ENCODE data around the gene TMCC1. TPM values are rescaled to one million over a fixed set of nuclear protein-coding genes. Genes with fewer than 3 reads are reported as not detected.

Gene TMCC1
- polyA plus RNA-seq, 2 of the 4 experiments (the other 2 are of a cell fraction): 30.3 to 75.7 TPM

- no peak for TF ChIP-seq FOSL2 (IDR thresholded peaks at IDR 0.05)
- no peak for TF ChIP-seq FOSL2 (CRISPR knock-in tag; IDR thresholded peaks at IDR 0.05)
- TF ChIP-seq MYC (IDR thresholded peaks at IDR 0.05; ENCODE audit: borderline replicate concordance, low read length): no peak
- TF ChIP-seq BHLHE40 (IDR thresholded peaks at IDR 0.05; ENCODE audit: low read depth, low read length): no peak
- TF ChIP-seq ELK1 (IDR thresholded peaks at IDR 0.05; ENCODE audit: low read depth, low read length): no peak
Measured at GRCh38 chr3:129766135-129766534, 127.4 kb downstream of the TMCC1 start (continued).

- Histone ChIP-seq H3K27ac (no peak overlapping the region), H3K4me2 (peak overlapping the region; percentile 48; the same call in 2 of the 3 replicates), H3K4me1 (peaks cover 30% of the 10 kb centered on the region), H3K4me3 (no peak overlapping the region), H3K9me3 (no peaks in the 10 kb centered on the region)
- DNase-seq (ENCODE audit: low read depth in 1 of 2, low spot score in 1 of 2) (no peak), ATAC-seq (no peak), FAIRE-seq (no peak)
- POLR2A ChIA-PET: no interaction called here
- TF ChIP-seq FOSL2 (IDR thresholded peaks at IDR 0.05): no peak
- TF ChIP-seq FOSL2 (CRISPR knock-in tag; IDR thresholded peaks at IDR 0.05): no peak
- no peak for TF ChIP-seq HOXA7 (CRISPR knock-in tag; IDR thresholded peaks at IDR 0.05)
- TF ChIP-seq ESRRA (IDR thresholded peaks at IDR 0.05; ENCODE audit: borderline replicate concordance, low read length): no peak
- TF ChIP-seq JUN (IDR thresholded peaks at IDR 0.05): no peak
- TF ChIP-seq SREBF2 (IDR thresholded peaks at IDR 0.05): no peak
- no peak for TF ChIP-seq HES2 (IDR thresholded peaks at IDR 0.05)
- TF ChIP-seq HOXB13 (CRISPR knock-in tag; IDR thresholded peaks at IDR 0.05; ENCODE audit: low read depth): no peak
- no peak for TF ChIP-seq HDAC2 (IDR thresholded peaks at IDR 0.05)
- no peak for TF ChIP-seq TFCP2L1 (CRISPR knock-in tag; IDR thresholded peaks at IDR 0.05)
- no peak for TF ChIP-seq ZFP36 (IDR thresholded peaks at IDR 0.05; ENCODE audit: borderline replicate concordance, partially characterized antibody)
- no peak for TF ChIP-seq EHMT2 (IDR thresholded peaks at IDR 0.05; ENCODE audit: low read depth)
- TF ChIP-seq BCL3 (IDR thresholded peaks at IDR 0.05): no peak
- TF ChIP-seq MAFK (IDR thresholded peaks at IDR 0.05; ENCODE audit: partially characterized antibody): no peak
- TF ChIP-seq KDM5A (IDR thresholded peaks at IDR 0.05): no peak
- no peak for TF ChIP-seq ZSCAN20 (CRISPR knock-in tag; IDR thresholded peaks at IDR 0.05)
- TF ChIP-seq POLR2A (IDR thresholded peaks at IDR 0.05; ENCODE audit: low read length): no peak
- TF ChIP-seq GATA3 (IDR thresholded peaks at IDR 0.05; ENCODE audit: borderline replicate concordance): no peak
- TF ChIP-seq NPAS2 (CRISPR knock-in tag; IDR thresholded peaks at IDR 0.05; ENCODE audit: borderline replicate concordance): no peak
- TF ChIP-seq EP300 (IDR thresholded peaks at IDR 0.05): no peak
- TF ChIP-seq CHD4 (IDR thresholded peaks at IDR 0.05; ENCODE audit: borderline replicate concordance): no peak
- CTCF ChIA-PET: no interaction called here
Measured at GRCh38 chr3:129764090-129764489, 129.4 kb downstream of the TMCC1 start.

- no peak overlapping the region for H3K27ac ChIP-seq
- TF ChIP-seq RFX5 (IDR thresholded peaks at IDR 0.05) (no peak), CBX2 (IDR thresholded peaks at IDR 0.05; ENCODE audit: borderline replicate concordance, low read depth) (no peak), RAD21 (conservative IDR thresholded peaks at IDR 0.05 in 1 of 2, IDR thresholded peaks at IDR 0.05 in 1 of 2) (no peak), MYC (IDR thresholded peaks at IDR 0.05; ENCODE audit: borderline replicate concordance, low read length) (no peak)
- no peaks in the 10 kb centered on the region for H3K9me3 ChIP-seq
- CTCF ChIA-PET: interaction anchor here (0.7 kb wide), 1 partner anchor 67 kb away, joined by 3 read pairs; no protein-coding TSS in a partner anchor
- no peak for DNase-seq (ENCODE audit: low read depth in 1 of 2, low spot score in 1 of 2)
- no peak for ATAC-seq
- no peak for FAIRE-seq
- 78% methylated on average over 1 of the region's 1 CpG for WGBS (ENCODE audit: missing lambda C conversion rate)
- no peak overlapping the region for H3K4me2 ChIP-seq
- H3K4me1 ChIP-seq: peaks cover 5% of the 10 kb centered on the region; the same call in 2 of the 3 replicates
- POLR2A ChIA-PET: interaction anchor here (0.7 kb wide), 1 partner anchor 33 kb away, joined by 3 read pairs; no protein-coding TSS in a partner anchor
- H3K4me3 ChIP-seq: no peak overlapping the region
Measured at GRCh38 chr3:129758785-129759320, 134.7 kb downstream of the TMCC1 start.

All from A549 (cell line).